GM12865 (cell line): ENCODE measurements around the gene HIPK2.
A peak's percentile ranks its signal among the peaks of the same experiment; 100 is the strongest.

Source experiments
- DNase-seq: peaks from one replicate; pipeline ENCODE4 v3.0.0; 2010; ENCODE audit warnings: low read depth
- H3K4me3 ChIP-seq: 2 replicates; pipeline ENCODE4 v1.5.1; 2011; ENCODE audit warnings: mild to moderate bottlenecking, low read depth, low read length, control low read depth
- TF ChIP-seq, protein P1 (sequence below): IDR thresholded peaks from 2 replicates; pipeline ENCODE4 v1.5.1; 2011; ENCODE audit warnings: low read length, control low read depth, low read depth, inconsistent platforms; ENCODE audit not compliant: insufficient read depth; ENCODE audit errors: missing control alignments

Gene HIPK2

DNA sequence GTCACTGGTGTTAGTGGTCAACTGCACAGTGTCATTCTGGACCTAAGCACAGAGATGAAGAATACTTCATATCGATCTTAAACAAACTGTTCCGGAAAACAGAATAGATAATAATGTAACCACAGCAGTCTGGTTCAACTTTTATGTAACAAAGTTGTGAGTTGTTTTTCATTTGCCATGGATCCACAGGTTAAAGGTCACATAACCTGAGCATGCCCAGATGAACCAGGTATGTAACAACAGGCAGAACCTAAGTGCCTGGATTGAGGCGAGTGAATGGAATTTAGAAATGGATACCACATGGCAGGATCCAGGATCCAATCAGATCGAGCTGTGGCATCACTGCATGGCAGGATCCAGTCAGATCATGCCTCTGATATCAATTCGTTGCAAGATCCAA, 167.2 kb downstream of the HIPK2 start:
- TF ChIP-seq, protein P1, sequence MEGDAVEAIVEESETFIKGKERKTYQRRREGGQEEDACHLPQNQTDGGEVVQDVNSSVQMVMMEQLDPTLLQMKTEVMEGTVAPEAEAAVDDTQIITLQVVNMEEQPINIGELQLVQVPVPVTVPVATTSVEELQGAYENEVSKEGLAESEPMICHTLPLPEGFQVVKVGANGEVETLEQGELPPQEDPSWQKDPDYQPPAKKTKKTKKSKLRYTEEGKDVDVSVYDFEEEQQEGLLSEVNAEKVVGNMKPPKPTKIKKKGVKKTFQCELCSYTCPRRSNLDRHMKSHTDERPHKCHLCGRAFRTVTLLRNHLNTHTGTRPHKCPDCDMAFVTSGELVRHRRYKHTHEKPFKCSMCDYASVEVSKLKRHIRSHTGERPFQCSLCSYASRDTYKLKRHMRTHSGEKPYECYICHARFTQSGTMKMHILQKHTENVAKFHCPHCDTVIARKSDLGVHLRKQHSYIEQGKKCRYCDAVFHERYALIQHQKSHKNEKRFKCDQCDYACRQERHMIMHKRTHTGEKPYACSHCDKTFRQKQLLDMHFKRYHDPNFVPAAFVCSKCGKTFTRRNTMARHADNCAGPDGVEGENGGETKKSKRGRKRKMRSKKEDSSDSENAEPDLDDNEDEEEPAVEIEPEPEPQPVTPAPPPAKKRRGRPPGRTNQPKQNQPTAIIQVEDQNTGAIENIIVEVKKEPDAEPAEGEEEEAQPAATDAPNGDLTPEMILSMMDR = no peak
- no peak overlapping the region for H3K4me3 ChIP-seq
- no peak for DNase-seq

DNA sequence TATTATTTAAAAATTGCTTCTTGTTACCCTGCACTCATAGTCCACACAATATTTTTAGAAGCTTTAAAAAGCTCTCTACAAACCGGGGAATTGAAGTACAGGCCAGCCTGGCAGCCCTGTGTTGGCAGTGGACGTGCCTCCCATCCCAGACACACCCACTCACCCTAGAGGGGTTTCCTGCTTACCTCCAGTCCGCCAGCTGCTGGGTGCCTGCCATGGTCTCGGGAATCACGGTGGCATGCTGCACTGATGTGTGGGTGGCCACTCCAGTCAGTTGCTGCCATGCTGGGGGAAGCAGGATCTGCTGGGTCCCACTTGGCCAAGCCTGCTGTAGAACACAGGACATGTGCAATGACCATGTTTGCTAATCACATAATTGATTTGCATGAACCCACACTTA, 173.9 kb downstream of the HIPK2 start:
- no peak for DNase-seq
- TF ChIP-seq, protein P1 = no peak
- H3K4me3 ChIP-seq = no peak overlapping the region

DNA sequence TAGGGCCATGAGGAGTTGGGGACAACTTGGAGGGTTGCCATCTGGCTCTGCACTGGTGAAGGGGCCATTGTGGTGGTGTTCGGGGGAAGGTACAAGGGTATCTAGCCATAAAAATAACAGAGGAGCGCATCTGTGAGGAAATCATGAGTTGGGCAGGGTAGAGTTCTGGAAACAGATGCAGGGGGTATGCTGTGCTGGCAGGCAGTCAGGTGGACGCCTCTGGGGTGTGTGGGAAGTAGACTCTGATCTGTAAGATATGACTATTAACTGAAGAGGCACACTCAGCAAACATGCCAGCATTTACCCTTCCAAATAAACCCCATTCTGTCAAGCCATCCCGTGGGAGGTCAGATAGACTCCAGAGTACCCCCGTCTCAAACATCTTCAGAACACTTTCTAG, 174.5 kb downstream of the HIPK2 start:
- no peak overlapping the region for H3K4me3 ChIP-seq
- no peak for DNase-seq
- TF ChIP-seq, protein P1 = no peak

DNA sequence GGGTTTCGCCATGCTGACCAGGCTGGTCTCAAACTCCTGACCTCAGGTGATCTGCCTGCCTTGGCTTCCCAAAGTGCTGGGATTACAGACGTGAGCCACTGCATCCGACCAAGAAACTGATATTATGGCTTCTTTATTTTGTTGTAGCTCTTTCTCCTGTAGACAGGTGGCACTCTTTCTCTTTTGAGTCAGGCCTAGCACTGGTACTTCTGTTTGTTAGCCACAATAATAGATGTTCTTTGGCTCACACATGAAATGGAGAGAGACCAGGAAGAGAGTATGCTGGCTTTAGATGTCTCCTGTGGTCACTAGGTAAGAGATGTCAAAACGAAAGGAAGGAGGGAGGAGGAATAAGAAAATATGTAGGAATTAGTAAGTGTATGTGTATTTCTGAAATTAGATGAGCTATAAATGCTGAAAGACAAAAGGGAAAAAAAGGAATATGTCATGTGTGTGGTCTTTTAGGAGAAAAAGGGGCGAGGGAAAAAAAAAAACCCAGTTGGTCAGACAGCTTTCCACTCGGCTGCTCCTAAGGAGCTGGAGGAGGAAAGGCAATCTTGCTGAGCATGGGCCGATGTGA, 175.6 kb downstream of the HIPK2 start:
- TF ChIP-seq, protein P1 = peak; percentile 34
- no peak overlapping the region for H3K4me3 ChIP-seq
- DNase-seq = peak; percentile 48

DNA sequence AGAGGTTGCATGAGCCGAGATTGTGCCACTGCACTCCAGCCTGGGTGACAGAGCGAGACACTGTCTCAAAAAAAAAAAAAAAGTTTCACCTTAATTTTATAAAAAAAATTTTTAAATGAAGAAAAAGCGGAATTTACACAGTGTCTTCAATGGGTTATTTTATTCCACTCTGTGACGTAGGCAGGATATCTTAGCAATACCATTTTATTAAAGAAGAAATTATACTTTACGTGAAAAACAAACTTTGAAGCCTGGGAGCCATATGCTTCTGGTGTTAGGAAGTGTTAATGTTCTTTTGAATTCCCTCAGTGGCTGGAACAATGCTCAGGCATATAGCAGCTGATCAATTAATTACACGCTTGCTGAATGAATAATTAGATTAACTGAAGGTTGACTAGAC, 176.6 kb downstream of the HIPK2 start:
- TF ChIP-seq, protein P1 = no peak
- H3K4me3 ChIP-seq = no peak overlapping the region

DNA sequence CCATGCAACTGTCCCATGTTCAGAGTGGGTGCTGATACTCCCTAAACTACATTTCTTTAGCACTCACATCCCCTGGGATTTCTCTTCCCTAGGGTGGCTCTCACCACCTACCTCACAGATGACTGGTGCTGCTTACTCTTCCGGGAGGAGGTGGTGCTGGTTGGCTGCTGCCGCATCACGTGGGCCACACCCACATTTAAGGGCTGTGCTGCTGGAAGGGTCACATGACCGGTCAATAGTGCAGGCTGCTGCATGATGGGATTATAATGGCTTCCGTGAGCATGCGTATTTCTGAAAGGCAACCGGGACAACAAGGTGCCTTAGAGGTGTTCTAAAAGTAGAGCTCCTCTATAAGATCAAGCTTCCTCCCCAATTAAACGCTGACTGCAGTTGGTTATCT, 177.5 kb downstream of the HIPK2 start:
- H3K4me3 ChIP-seq = no peak overlapping the region
- TF ChIP-seq, protein P1 = no peak
- DNase-seq = no peak

More for the DNA sequence above, 176.6 kb downstream of the HIPK2 start:
- DNase-seq = no peak

DNA sequence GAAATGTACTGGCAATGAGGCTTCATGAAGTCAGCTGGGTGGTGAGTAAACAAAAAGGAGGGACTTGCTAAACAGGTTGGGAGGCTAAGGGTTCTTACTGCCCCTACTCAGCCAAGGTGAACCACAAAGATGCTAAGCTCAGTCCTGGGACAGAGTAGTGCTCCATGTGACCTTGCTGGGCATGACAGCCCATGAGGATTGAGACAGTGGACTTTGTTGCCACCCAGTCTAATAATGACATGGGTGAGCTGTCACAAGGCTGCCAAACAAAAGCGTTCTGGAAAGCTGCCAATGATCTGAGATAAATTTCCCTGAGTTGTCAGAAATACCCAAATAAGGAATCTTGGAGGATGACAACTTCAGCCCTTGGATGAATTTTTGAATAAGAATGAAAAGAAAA, 179.2 kb downstream of the HIPK2 start:
- no peak for DNase-seq
- TF ChIP-seq, protein P1 = no peak
- H3K4me3 ChIP-seq = no peak overlapping the region
